ENCODE results near the gene CSNK2A1.
A peak's percentile ranks its signal among the peaks of the same experiment; 100 is the strongest.

CSNK2A1 gene

GRCh38 chr20:433300-433975 is 110.2 kb downstream of the CSNK2A1 start:
- FAIRE-seq (no peak), DNase-seq (ENCODE audit: insufficient read length, low spot score) (no peak)
- TF ChIP-seq CTCF (IDR thresholded peaks at IDR 0.05; ENCODE audit: insufficient read depth, missing control alignments), result no peak

GRCh38 chr20:432677-433299 is 110.8 kb downstream of the CSNK2A1 start:
- FAIRE-seq (no peak), DNase-seq (ENCODE audit: insufficient read length, low spot score) (no peak)
- TF ChIP-seq CTCF (IDR thresholded peaks at IDR 0.05; ENCODE audit: insufficient read depth, missing control alignments), result no peak

- TF ChIP-seq CTCF (IDR thresholded peaks at IDR 0.05; ENCODE audit: insufficient read depth, missing control alignments), result no peak
- DNase-seq (ENCODE audit: insufficient read length, low spot score) (no peak), FAIRE-seq (no peak)
Observed at GRCh38 chr20:432208-432607, 111.4 kb downstream of the CSNK2A1 start.

GRCh38 chr20:431012-431904 is 112.3 kb downstream of the CSNK2A1 start:
- DNase-seq (ENCODE audit: insufficient read length, low spot score) (peak; percentile 44), FAIRE-seq (no peak)
- peak; percentile 94 for TF ChIP-seq CTCF (IDR thresholded peaks at IDR 0.05; ENCODE audit: insufficient read depth, missing control alignments)

GRCh38 chr20:430091-430999 is 113.2 kb downstream of the CSNK2A1 start:
- TF ChIP-seq CTCF (IDR thresholded peaks at IDR 0.05; ENCODE audit: insufficient read depth, missing control alignments), result no peak
- FAIRE-seq, result no peak
- no peak for DNase-seq (ENCODE audit: insufficient read length, low spot score)

- TF ChIP-seq CTCF (IDR thresholded peaks at IDR 0.05; ENCODE audit: insufficient read depth, missing control alignments), result no peak
- no peak for FAIRE-seq
- no peak for DNase-seq (ENCODE audit: insufficient read length, low spot score)
Observed at GRCh38 chr20:428658-429200, 114.9 kb downstream of the CSNK2A1 start.

All from D721Med (cell line).